Fibroblast of skin of abdomen (primary cell): ENCODE measurements around the gene LILRB5.
"Not testable (repeated sequence)": the region's sequence is repeated elsewhere in the genome, so short reads cannot be mapped to it uniquely, and the experiment has no call there.

ENCODE experiments used
- DNase-seq: peaks from one replicate; pipeline ENCODE4 v3.0.0-alpha.2; 2013

The LILRB5 gene

DNA sequence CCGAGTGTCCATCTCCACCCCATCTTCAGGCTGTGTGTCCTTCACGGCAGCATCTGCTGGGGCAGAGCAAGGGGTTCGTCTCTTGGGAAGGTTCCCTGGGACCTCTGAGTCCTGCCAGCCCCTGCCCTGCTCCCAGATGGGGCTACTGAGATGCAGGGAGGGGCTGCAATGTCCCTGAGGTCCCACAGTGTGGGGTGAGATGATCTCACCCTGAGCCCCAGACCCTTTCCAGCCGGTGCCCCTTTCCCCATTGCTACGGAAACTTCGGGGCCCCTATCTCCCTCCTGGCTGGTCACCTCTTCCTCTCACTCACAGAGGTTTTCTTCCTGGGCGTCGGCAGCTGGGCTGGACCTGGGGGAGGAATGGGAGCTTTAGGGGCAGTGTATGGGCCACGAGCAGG, 18.9 kb upstream of the LILRB5 start:
- DNase-seq: no peak

DNA sequence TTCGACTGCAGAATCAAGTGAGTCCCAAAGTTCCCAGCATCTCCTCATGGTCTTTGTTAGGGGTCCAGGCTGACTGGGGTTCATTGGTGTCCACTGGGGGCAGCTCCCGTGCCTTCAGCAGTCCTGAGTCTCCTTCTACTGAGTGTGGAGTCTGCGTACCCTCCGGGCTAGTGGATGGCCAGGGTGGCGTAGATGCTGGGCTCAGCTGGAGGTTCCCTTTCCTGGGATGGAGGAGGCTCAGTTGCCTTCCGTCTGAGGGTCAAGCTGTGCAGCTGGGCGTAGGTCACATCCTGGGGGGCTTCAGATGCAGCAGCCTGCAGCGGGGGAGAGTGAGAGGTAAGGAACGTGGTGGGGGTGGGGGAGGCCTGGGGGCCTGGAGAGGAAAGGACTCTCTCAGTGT, 17.4 kb upstream of the LILRB5 start:
- not testable (repeated sequence) for DNase-seq

- DNase-seq: no peak
Measured at GRCh38 chr19:54273821-54274220, 16.7 kb upstream of the LILRB5 start.

- DNase-seq: not testable (repeated sequence)
Measured at GRCh38 chr19:54272181-54272580, 15.1 kb upstream of the LILRB5 start.

DNA sequence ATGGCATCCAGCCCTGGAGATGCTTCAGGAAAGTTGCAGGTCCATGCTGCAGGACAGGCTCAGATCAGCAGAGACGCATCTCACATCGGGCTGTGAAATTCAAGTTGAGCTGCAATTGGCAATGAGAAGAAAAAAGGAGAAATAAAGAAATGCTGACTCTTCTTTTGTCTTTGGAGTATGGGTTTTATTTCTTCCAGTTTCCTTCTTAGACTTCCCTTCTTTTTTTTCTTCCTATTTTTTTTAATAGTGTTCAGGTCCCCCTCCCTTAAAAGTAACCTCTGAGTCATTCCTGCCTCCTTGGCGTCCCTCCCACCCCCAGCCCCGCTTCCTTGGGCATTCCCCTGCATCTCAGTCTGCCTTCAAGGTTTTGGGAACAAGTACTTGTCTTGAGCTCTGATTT, 14.5 kb upstream of the LILRB5 start:
- not testable (repeated sequence) for DNase-seq

GRCh38 chr19:54271106-54271505, 14.0 kb upstream of the LILRB5 start:
- no peak for DNase-seq

- no peak for DNase-seq
Measured at GRCh38 chr19:54268936-54269335, 11.9 kb upstream of the LILRB5 start.

GRCh38 chr19:54266133-54266532, 9.1 kb upstream of the LILRB5 start:
- peak; percentile 54 for DNase-seq

DNA sequence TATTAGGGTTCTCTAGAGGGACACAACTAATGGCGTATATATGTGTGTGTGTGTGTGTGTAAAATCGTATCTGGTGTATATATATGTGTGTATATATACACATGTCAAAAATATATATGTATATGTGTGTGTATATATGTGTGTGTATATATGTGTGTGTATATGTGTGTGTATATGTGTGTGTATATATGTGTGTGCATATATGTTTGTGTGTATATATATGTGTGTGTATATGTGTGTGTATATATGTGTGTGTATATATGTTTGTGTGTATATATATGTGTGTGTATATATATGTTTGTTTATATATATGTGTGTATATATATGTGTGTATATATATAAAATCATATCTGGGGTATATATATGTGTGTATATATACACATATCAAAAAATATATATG, 5.4 kb upstream of the LILRB5 start:
- no peak for DNase-seq

DNA sequence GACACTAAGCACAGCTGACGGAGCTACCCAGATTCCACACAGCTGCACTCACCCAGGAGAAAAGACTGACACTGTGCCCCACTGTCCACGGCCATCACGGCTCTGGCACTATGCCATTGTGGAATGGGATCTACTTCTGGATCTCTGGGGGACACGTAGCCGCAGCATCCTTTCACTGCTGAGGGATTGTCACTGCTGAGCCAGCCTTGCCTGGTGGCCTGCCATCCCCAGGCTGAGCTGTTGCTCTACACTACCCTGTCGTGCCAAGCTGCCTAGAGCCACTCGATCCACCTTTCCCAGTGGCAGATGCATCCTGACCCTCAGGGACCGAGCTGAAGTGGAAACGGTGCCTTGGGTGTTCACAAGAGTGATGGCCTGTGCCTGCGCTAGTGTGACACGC, 5.0 kb upstream of the LILRB5 start:
- no peak for DNase-seq

GRCh38 chr19:54256250-54257115, 590 bp downstream of the LILRB5 start:
- no peak for DNase-seq

DNA sequence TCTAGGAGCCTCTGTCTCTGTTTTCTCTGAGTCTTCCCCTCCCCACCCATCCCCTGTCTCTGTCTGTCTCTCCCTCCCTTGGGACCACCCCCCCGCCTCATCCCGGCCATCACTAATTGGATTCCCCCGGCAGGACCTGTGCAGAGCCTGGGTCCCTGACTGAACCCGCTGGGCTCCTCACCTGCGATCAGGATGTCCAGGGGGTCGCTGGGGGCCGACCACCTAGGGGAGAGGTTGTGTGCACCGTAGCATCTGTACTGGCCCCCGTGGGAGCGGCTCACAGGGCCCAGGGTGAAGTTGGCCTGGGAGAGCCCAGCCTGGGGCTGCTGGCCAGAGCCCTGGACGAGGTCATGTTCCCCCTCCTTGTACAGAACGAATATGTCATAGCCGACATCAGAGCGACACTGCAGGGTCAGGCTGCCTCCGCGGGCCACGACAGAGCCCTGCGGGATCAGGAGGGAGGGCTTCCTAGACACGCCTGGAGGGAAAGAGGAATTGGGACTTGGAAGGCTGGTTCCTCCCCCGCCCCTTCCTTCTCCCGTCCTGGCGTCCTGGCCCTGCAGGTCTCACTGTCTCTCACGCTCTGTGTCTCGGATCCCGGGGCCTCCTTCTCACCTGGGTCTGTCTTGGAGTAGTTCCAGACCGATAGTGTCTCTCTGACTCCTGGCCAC, 1.8 kb downstream of the LILRB5 start:
- DNase-seq: no peak

GRCh38 chr19:54254195-54254906, 2.7 kb downstream of the LILRB5 start:
- DNase-seq: no peak

DNA sequence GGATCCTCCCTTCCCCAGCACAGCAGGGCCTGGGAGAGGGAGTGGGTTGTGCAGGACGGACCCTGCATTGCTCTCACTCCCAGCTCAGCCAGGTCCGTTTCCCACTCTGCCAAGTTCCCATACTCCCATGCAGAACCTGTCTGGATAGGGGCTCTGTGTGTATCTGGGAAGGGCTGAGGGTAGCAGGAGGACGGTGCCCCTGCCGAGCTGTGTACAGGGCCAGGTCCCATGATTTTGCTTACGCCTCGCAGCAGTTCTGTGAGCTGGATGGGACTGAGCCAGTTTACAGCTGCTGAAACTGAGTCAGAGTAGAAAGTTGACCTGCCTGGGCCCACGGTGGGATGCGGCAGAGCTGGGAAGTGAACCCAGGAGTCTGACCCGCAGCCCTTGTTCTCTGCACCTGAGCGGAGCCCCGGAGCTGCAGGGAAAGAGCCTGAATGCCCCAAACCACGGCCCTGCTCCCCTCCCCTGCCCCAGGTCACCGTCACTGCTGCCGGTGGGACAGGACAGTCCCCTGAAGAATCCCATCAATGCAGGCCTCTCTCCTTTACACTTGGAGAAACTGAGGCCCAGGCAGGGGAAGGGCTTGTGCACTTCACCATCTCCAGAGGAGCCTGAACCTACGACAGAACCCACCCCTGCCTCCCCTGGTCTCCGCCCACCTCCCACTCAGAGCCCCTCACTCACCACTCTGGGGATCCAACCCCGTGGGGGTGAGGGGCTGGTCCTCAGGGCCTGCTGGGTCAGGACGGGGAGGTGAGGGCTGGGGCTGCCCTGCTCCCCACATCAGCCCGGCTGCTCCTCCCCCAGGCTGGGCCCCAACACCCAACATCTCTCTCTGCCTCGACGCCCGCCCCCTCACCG, 3.5 kb downstream of the LILRB5 start:
- no peak for DNase-seq

- no peak for DNase-seq
Measured at GRCh38 chr19:54252845-54253244, 4.2 kb downstream of the LILRB5 start.

GRCh38 chr19:54252243-54252642, 4.8 kb downstream of the LILRB5 start:
- no peak for DNase-seq

GRCh38 chr19:54248016-54248601, 9.0 kb downstream of the LILRB5 start:
- DNase-seq: no peak

GRCh38 chr19:54247106-54247930, 9.8 kb downstream of the LILRB5 start:
- no peak for DNase-seq

GRCh38 chr19:54245936-54246335, 11.1 kb downstream of the LILRB5 start:
- DNase-seq: no peak

DNA sequence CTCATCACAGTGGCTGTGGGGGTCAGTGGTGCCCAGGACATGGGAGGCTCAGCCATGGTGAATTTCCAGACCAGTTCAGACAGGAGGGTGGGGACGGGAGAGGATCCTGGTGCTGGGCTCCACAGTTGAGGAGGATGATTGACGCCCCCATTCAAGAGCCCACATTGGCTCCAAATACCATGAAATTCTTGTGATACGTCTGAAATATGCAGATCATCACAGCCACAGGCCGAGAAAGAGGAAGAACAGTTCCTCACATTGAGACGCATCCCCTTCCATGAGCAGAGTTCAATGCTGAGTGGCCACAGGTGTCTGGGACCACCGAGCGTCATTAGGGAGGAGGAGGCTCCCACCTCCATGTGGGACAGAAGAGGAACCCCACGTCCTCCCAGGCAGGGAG, 13.3 kb downstream of the LILRB5 start:
- DNase-seq: not testable (repeated sequence)

DNA sequence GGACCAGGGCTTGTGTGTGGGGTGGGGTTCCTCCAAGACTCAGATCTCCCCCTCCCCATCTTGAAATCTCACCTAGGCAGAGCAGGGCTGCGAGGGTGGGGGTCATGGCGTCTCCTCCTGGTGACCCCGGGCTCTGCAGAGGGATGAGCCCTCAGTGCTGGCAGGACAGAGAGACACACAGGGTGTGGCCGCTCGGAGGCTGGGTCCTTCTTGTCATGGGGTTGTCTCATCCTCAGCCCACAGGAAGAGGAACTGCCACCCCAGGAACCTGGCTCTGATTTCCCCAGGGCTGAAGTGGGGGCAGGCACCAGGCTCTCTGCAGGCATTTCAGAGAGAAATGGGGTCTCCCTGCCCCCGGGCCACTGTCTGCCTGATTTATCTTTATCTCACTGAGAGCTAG, 14.4 kb downstream of the LILRB5 start, which contains the start of gene LILRA6:
Gene LILRA6, minus strand, starts transcription at position 145 of the 400 bp plus-strand sequence.
- not testable (repeated sequence) for DNase-seq
